ENCODE measurements around the gene ERCC4.

ERCC4 gene

GRCh38 chr16:13923703-13924298 is 3.8 kb downstream of the ERCC4 start:
- no peak for TF ChIP-seq YY1 (IDR thresholded peaks at IDR 0.05; ENCODE audit: low read depth)
- TF ChIP-seq RAD21 (IDR thresholded peaks at IDR 0.05; ENCODE audit: low read depth): peak; percentile 68

GRCh38 chr16:13926464-13926863 is 6.5 kb downstream of the ERCC4 start:
- no peak for TF ChIP-seq FOXM1 (IDR thresholded peaks at IDR 0.05; ENCODE audit: borderline replicate concordance, low read depth)
- TF ChIP-seq RAD21 (IDR thresholded peaks at IDR 0.05; ENCODE audit: low read depth): no peak
- TF ChIP-seq USF1 (IDR thresholded peaks at IDR 0.05): no peak
- TF ChIP-seq EP300 (IDR thresholded peaks at IDR 0.05; ENCODE audit: borderline replicate concordance): no peak
- no peak for TF ChIP-seq CREB1 (IDR thresholded peaks at IDR 0.05; ENCODE audit: low read depth)
- TF ChIP-seq MAX (IDR thresholded peaks at IDR 0.05): no peak
- TF ChIP-seq YY1 (IDR thresholded peaks at IDR 0.05; ENCODE audit: low read depth): no peak
- TF ChIP-seq TCF12 (IDR thresholded peaks at IDR 0.05; ENCODE audit: low read depth): no peak
- TF ChIP-seq CEBPB (IDR thresholded peaks at IDR 0.05): no peak
- TF ChIP-seq REST (IDR thresholded peaks at IDR 0.05; ENCODE audit: low read depth): no peak
- TF ChIP-seq NFIC (IDR thresholded peaks at IDR 0.05): no peak
- TF ChIP-seq ZBTB7A (IDR thresholded peaks at IDR 0.05; ENCODE audit: low read depth): no peak
- no peak for TF ChIP-seq TEAD4 (IDR thresholded peaks at IDR 0.05)
- no peak for TF ChIP-seq TAF1 (IDR thresholded peaks at IDR 0.05; ENCODE audit: low read depth)
- no peak for TF ChIP-seq EGR1 (IDR thresholded peaks at IDR 0.05)

GRCh38 chr16:13926891-13927290 is 6.9 kb downstream of the ERCC4 start:
- no peak for TF ChIP-seq USF1 (IDR thresholded peaks at IDR 0.05)
- no peak for TF ChIP-seq RAD21 (IDR thresholded peaks at IDR 0.05; ENCODE audit: low read depth)
- TF ChIP-seq EGR1 (IDR thresholded peaks at IDR 0.05): no peak
- TF ChIP-seq EP300 (IDR thresholded peaks at IDR 0.05; ENCODE audit: borderline replicate concordance): no peak
- TF ChIP-seq YY1 (IDR thresholded peaks at IDR 0.05; ENCODE audit: low read depth): no peak
- no peak for TF ChIP-seq CREB1 (IDR thresholded peaks at IDR 0.05; ENCODE audit: low read depth)
- TF ChIP-seq MAX (IDR thresholded peaks at IDR 0.05): no peak
- no peak for TF ChIP-seq ZBTB7A (IDR thresholded peaks at IDR 0.05; ENCODE audit: low read depth)
- no peak for TF ChIP-seq TCF12 (IDR thresholded peaks at IDR 0.05; ENCODE audit: low read depth)
- no peak for TF ChIP-seq TEAD4 (IDR thresholded peaks at IDR 0.05)
- TF ChIP-seq NFIC (IDR thresholded peaks at IDR 0.05): no peak
- no peak for TF ChIP-seq TAF1 (IDR thresholded peaks at IDR 0.05; ENCODE audit: low read depth)
- no peak for TF ChIP-seq FOXM1 (IDR thresholded peaks at IDR 0.05; ENCODE audit: borderline replicate concordance, low read depth)
- TF ChIP-seq CEBPB (IDR thresholded peaks at IDR 0.05): no peak
- TF ChIP-seq REST (IDR thresholded peaks at IDR 0.05; ENCODE audit: low read depth): no peak

- TF ChIP-seq EGR1 (IDR thresholded peaks at IDR 0.05): no peak
- TF ChIP-seq CREB1 (IDR thresholded peaks at IDR 0.05; ENCODE audit: low read depth): no peak
- TF ChIP-seq RAD21 (IDR thresholded peaks at IDR 0.05; ENCODE audit: low read depth): no peak
- TF ChIP-seq MAX (IDR thresholded peaks at IDR 0.05): no peak
- no peak for TF ChIP-seq ZBTB7A (IDR thresholded peaks at IDR 0.05; ENCODE audit: low read depth)
- TF ChIP-seq CEBPB (IDR thresholded peaks at IDR 0.05): no peak
- TF ChIP-seq USF1 (IDR thresholded peaks at IDR 0.05): no peak
- TF ChIP-seq REST (IDR thresholded peaks at IDR 0.05; ENCODE audit: low read depth): no peak
- TF ChIP-seq NFIC (IDR thresholded peaks at IDR 0.05): no peak
- TF ChIP-seq FOXM1 (IDR thresholded peaks at IDR 0.05; ENCODE audit: borderline replicate concordance, low read depth): no peak
- TF ChIP-seq TEAD4 (IDR thresholded peaks at IDR 0.05): no peak
- TF ChIP-seq TAF1 (IDR thresholded peaks at IDR 0.05; ENCODE audit: low read depth): no peak
- TF ChIP-seq YY1 (IDR thresholded peaks at IDR 0.05; ENCODE audit: low read depth): no peak
Observed at GRCh38 chr16:13928646-13929045, 8.7 kb downstream of the ERCC4 start.

All from Ishikawa (cell line).